G401.6 (cell line): Measurements from ENCODE around the gene KLHL14.

Experiments used
- FAIRE-seq: peaks from 2 replicates; lab custom pipeline; 2012; peaks lifted over from hg19 to GRCh38; lab: Jason Lieb, UNC

KLHL14 gene

DNA sequence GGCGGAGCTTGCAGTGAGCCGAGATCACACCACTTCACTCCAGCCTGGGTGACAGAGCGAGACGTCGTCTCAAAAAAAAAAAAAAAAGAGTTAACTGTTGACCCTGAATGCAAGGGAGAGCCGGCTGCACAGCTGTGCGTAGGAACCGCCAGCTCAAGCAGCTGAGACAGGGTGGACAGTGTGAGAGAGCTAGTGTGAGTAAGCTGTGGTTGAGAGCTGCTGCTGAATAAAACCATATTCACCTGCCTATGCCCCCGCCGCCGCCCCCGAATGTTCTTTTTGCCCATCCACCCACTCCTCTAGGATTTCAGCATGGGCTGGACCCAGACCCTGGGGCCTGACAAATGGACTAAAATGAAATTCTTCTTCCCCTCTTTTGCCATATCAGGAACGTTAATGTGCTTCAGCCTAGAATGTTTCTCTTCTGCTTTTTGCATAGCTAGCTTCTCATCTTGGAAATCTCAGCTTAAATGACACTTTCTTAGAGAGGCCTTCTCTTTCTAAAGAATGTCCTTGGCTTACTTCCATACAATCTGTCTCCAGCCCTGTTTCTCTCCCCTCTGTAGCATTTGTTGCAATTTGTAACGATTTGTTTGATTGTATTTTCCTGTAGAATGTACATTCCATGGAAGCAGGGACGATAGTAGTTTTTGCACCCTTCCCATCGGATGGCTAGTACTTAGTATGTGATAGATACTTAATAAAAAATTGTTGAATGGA is 142.7 kb downstream of the KLHL14 start:
- FAIRE-seq = no peak

GRCh38 chr18:32629292-32629691 is 143.5 kb downstream of the KLHL14 start:
- FAIRE-seq = no peak

DNA sequence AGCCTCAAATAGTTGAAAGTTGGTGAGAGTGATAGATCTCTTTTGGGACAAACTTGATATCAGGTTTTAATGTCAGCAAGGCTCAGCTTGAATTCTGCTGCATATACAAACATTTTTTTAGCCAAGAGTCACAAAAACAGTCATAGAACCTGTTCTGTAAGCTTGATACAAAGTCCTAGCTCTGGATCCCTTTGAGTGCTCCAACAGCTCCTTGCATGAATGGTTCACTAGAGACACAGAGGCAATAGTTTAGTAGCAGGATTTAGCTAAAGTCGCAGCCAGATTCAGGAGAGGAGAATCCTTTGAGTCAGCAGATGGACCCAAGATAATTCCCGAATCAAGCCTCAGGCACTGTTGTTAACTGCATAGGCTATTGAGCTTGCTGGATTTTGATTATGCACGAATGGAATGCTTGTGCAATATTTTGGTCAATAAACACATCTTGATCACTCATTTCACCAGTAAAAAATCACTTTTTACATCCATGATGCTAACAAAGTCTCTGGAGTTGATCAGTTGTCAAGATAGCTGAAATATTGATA is 148.6 kb downstream of the KLHL14 start:
- no peak for FAIRE-seq

GRCh38 chr18:32623563-32623962 is 149.3 kb downstream of the KLHL14 start:
- no peak for FAIRE-seq
